ENCODE data around the gene PCP2. TPM values are rescaled to one million over a fixed set of nuclear protein-coding genes. Genes with fewer than 3 reads are reported as not detected.

PCP2 gene
- total RNA-seq, 1 experiment from 2014 or later, result not detected

DNA sequence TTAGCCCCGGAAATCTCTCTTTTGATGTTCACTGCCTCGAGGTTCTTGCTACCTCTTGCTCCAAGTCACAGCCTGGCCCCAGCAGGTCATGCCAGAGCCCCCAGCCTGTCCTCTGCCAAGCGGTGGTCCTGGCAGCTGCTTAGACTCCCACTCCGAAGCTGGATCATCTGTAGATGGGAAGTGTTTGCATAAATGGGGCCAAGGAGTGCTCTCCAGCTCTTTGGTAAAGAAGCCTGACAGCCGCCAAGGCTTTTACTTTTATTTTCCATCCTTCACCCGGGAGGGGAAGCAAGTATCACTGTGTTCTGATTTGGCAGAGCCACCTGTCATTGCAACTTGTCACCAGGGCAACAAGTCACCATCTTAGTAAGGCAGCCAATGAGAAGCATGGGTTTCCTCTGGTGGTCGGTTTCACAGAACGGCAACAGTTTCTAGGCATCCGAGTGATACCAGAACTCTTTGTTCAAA, 24.7 kb upstream of the PCP2 start:
- Histone ChIP-seq H3K79me1 (ENCODE audit: insufficient read depth, low read depth, low read length, poor library complexity, severe bottlenecking) (no peaks in the 10 kb centered on the region), H2BK20ac (ENCODE audit: low read depth, low read length, poor library complexity, severe bottlenecking) (no peak overlapping the region), H3K56ac (ENCODE audit: insufficient read length, low read depth, low read length) (no peak overlapping the region), H2BK15ac (ENCODE audit: low read depth, low read length) (no peak overlapping the region), H3K9ac (ENCODE audit: extremely low read depth, insufficient read length, low read length) (no peak overlapping the region), H2AFZ (ENCODE audit: low read length) (no peak overlapping the region), H3K9me3 (ENCODE audit: control insufficient read depth, low read depth, low read length) (no peaks in the 10 kb centered on the region), H3K4ac (ENCODE audit: low read depth, low read length) (no peak overlapping the region), H4K20me1 (ENCODE audit: control insufficient read depth, insufficient read depth, insufficient read length) (no peaks in the 10 kb centered on the region), H3K18ac (ENCODE audit: insufficient read length, low read depth, low read length) (no peak overlapping the region), H3K23me2 (ENCODE audit: insufficient read length, low read depth, low read length, poor library complexity, severe bottlenecking) (no peaks in the 10 kb centered on the region), H2BK120ac (ENCODE audit: low read depth, low read length, poor library complexity, severe bottlenecking) (no peak overlapping the region), H3K27ac (ENCODE audit: insufficient read length, low read depth, low read length) (no peak overlapping the region), H3K4me2 (ENCODE audit: insufficient read depth, insufficient read length, low read length) (no peak overlapping the region), H3T11ph (ENCODE audit: low read length) (no peak overlapping the region), H3K79me2 (ENCODE audit: insufficient read depth, low read length) (no peaks in the 10 kb centered on the region), H3K23ac (ENCODE audit: insufficient read length, low read depth, low read length) (no peak overlapping the region), H4K91ac (ENCODE audit: insufficient read length, low read depth, low read length) (no peak overlapping the region), H2BK12ac (ENCODE audit: insufficient read length, low read depth, low read length) (no peak overlapping the region), H3K27me3 (ENCODE audit: insufficient read depth, low read length) (no peaks in the 10 kb centered on the region; the same call in 1 of the 2 replicates), H4K5ac (ENCODE audit: insufficient read length, low read depth, low read length) (no peak overlapping the region), H2AK5ac (ENCODE audit: insufficient read length, low read length) (no peak overlapping the region), H4K8ac (replicated peaks; ENCODE audit: insufficient read length, low read depth, low read length) (no peak overlapping the region), H3K4me1 (ENCODE audit: insufficient read depth, low read length) (no peaks in the 10 kb centered on the region), H3K14ac (ENCODE audit: insufficient read depth, low read length) (no peak overlapping the region), H2BK5ac (ENCODE audit: insufficient read length, low read length) (no peak overlapping the region)
- Mint-ChIP-seq H3K27ac (no peak overlapping the region; a peak in 1 of 7 replicates), H3K36me3 (ENCODE audit: insufficient read depth in 1 of 3, low read depth in 3 of 3) (no peaks in the 10 kb centered on the region), H3K9me3 (no peaks in the 10 kb centered on the region), H3K4me1 (0 out of 4 replicates have a peak, but pooled peaks cover 0 to 3% of the 10 kb centered on the region in 2 experiments), H3K27me3 (ENCODE audit: low read depth) (peaks cover 87% of the 10 kb centered on the region), H3K4me3 (no peak overlapping the region)
- TF ChIP-seq, protein P1, sequence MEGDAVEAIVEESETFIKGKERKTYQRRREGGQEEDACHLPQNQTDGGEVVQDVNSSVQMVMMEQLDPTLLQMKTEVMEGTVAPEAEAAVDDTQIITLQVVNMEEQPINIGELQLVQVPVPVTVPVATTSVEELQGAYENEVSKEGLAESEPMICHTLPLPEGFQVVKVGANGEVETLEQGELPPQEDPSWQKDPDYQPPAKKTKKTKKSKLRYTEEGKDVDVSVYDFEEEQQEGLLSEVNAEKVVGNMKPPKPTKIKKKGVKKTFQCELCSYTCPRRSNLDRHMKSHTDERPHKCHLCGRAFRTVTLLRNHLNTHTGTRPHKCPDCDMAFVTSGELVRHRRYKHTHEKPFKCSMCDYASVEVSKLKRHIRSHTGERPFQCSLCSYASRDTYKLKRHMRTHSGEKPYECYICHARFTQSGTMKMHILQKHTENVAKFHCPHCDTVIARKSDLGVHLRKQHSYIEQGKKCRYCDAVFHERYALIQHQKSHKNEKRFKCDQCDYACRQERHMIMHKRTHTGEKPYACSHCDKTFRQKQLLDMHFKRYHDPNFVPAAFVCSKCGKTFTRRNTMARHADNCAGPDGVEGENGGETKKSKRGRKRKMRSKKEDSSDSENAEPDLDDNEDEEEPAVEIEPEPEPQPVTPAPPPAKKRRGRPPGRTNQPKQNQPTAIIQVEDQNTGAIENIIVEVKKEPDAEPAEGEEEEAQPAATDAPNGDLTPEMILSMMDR (conservative IDR thresholded peaks at IDR 0.05), result no peak
- DNase-seq, result no peak
- WGBS (ENCODE audit: extremely low coverage, insufficient read length, low lambda C conversion rate), result no CpG with 5 or more reads among the region's 9 CpGs
